Cardiac muscle cell (in vitro differentiated cells and primary cell): ENCODE measurements around the gene WDR88. TPM values are rescaled to one million over a fixed set of nuclear protein-coding genes. Genes with fewer than 3 reads are reported as not detected.
"Not testable (repeated sequence)": the region's sequence is repeated elsewhere in the genome, so short reads cannot be mapped to it uniquely, and the experiment has no call there.

Source experiments
- DNase-seq, 2 donors: peaks; one replicate each; pipeline versions ENCODE4 v3.0.0 to v3.0.0-alpha.2; 2010 to 2017; ENCODE audit warnings: low read depth in 1 of 2, low spot score in 1 of 2
- H3K27ac ChIP-seq: fragments of 200-600 bp; sonication (generic); 2 replicates; pipeline ENCODE4 v1.5.1; 2016
- H3K27me3 ChIP-seq: fragments of 200-600 bp; sonication (generic); 2 replicates; pipeline ENCODE4 v1.6.0; 2016; ENCODE audit warnings: control low read depth
- H3K36me3 ChIP-seq: fragments of 200-600 bp; sonication (generic); 2 replicates; pipeline ENCODE4 v1.5.1; 2016; ENCODE audit warnings: control low read depth
- H3K4me1 ChIP-seq: fragments of 200-600 bp; sonication (generic); 2 replicates; pipeline ENCODE4 v1.8.1; 2017; ENCODE audit warnings: low read depth, mild to moderate bottlenecking, mixed run types
- H3K4me3 ChIP-seq: fragments of 200-600 bp; sonication (generic); 2 replicates; pipeline ENCODE4 v1.5.1; 2016; ENCODE audit warnings: mild to moderate bottlenecking
- H3K9me3 ChIP-seq: fragments of 200-600 bp; sonication (generic); 2 replicates; pipeline ENCODE4 v1.5.1; 2017; ENCODE audit warnings: low read depth, mild to moderate bottlenecking, control low read depth
- polyA plus RNA-seq: library from polyadenylated mRNA; unstranded; fragments of >200 nt; fragmentation: Nextera tagmentation; extraction: Ambion mirVana; gene quantifications from 2 replicates; pipeline ENCODE4 v1.2.1, GENCODE V29; 2016
- total RNA-seq: library from RNA; depleted of rRNA; stranded (reverse); fragments of >200 nt; gene quantifications from 2 replicates; pipeline ENCODE4 v1.2.3, GENCODE V29; 2016
- TF ChIP-seq, protein P1 (sequence below): IDR thresholded peaks from 2 replicates; pipeline ENCODE4 v1.5.1; 2012; ENCODE audit warnings: low read depth, mild to moderate bottlenecking, low read length

WDR88 gene
- total and polyA plus RNA-seq, 2 experiments from 2014 or later = 0.78 TPM; not detected in 1

DNA sequence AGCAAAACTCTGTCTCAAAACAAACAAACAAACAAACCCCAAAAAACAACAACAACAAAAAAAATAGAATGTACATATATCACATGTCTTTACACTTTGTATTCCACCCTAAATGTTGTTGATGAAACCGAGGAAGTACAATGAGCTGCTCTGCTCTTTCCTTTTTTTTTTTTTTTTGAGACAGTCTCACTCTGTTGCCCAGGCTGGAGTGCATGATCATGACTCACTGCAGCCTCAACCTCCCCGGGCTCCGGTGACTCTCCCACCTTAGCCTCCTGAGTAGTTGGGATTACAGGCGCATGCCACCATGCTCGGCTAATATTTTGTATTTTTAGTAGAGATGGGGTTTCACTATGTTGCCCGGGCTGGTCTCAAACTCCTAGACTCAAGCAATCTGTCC lies 31.6 kb downstream of the WDR88 start:
- no peak for DNase-seq
- TF ChIP-seq, protein P1, sequence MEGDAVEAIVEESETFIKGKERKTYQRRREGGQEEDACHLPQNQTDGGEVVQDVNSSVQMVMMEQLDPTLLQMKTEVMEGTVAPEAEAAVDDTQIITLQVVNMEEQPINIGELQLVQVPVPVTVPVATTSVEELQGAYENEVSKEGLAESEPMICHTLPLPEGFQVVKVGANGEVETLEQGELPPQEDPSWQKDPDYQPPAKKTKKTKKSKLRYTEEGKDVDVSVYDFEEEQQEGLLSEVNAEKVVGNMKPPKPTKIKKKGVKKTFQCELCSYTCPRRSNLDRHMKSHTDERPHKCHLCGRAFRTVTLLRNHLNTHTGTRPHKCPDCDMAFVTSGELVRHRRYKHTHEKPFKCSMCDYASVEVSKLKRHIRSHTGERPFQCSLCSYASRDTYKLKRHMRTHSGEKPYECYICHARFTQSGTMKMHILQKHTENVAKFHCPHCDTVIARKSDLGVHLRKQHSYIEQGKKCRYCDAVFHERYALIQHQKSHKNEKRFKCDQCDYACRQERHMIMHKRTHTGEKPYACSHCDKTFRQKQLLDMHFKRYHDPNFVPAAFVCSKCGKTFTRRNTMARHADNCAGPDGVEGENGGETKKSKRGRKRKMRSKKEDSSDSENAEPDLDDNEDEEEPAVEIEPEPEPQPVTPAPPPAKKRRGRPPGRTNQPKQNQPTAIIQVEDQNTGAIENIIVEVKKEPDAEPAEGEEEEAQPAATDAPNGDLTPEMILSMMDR = no peak
- H3K9me3 ChIP-seq = no peaks in the 10 kb centered on the region
- H3K27me3 ChIP-seq = no peaks in the 10 kb centered on the region
- H3K27ac ChIP-seq = no peak overlapping the region
- H3K4me3 ChIP-seq = no peak overlapping the region
- H3K36me3 ChIP-seq = no peaks in the 10 kb centered on the region
- H3K4me1 ChIP-seq = no peaks in the 10 kb centered on the region

DNA sequence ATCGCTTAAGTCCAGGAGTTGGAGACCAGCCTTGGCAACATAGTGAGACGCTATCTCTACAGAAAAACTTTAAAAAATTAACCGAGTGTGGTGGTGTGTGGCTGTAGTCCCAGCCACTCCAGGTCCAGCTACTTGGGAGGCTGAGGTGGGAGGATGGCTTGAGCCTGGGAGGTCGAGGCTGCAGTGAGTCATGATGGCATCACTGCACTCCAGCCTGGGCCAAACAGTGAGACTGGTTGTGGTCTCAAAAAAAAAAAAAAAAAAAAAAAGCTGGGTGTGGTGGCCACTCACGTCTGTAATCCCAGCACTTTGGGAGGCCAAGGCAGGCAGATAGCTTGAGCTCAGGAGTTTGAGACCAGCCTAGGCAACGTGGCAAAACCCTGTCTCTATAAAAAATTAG lies 34.1 kb downstream of the WDR88 start:
- not testable (repeated sequence) for H3K4me1 ChIP-seq, H3K36me3 ChIP-seq, H3K9me3 ChIP-seq, H3K27ac ChIP-seq, H3K4me3 ChIP-seq, H3K27me3 ChIP-seq, DNase-seq

DNA sequence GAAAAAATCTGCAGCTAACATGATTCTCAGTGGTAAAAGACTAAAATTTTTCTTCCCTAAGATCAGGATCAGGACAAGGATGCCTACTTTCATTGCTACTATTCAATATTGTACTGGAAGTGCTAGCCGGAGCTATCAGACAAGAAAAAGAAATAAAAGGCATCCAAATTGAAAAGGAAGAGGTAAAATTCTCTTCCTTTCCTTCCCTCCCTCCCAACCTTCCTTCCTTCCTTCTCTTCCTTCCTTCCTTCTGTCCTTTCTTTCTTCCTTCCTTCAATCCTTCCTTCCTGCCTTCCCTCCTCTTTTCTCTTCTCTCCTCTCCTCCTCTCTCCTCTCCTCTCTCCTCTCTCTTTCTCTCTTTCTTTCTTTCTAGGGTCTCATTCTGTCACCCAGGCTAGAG lies 35.5 kb downstream of the WDR88 start:
- TF ChIP-seq, protein P1 = no peak
- Histone ChIP-seq H3K4me1 (no peaks in the 10 kb centered on the region), H3K4me3 (no peak overlapping the region), H3K36me3 (no peaks in the 10 kb centered on the region), H3K9me3 (no peaks in the 10 kb centered on the region), H3K27me3 (no peaks in the 10 kb centered on the region), H3K27ac (no peak overlapping the region)
- DNase-seq = no peak

DNA sequence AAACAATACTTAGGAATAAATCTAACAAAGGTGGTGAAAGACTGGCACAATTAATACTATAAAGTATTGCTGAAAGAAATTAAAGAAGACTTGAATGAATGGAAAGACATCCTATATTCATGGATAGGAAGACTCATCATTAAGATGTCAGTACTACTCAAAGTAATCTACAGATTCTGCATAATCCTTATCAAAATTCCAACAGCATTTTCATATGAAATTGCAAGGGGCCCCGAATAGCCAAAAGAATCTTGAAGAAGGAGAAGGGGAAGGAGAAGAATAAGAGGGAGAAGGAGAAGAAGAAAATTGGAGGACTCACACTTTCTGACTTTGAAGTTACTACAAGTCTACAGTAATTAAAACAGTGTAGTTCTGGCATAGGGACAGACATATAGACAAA lies 36.6 kb downstream of the WDR88 start:
- no peak overlapping the region for H3K27ac ChIP-seq
- H3K4me3 ChIP-seq = no peak overlapping the region
- H3K9me3 ChIP-seq = no peaks in the 10 kb centered on the region
- H3K36me3 ChIP-seq = no peaks in the 10 kb centered on the region
- TF ChIP-seq, protein P1 = no peak
- no peaks in the 10 kb centered on the region for H3K4me1 ChIP-seq
- H3K27me3 ChIP-seq = no peaks in the 10 kb centered on the region
- no peak for DNase-seq

DNA sequence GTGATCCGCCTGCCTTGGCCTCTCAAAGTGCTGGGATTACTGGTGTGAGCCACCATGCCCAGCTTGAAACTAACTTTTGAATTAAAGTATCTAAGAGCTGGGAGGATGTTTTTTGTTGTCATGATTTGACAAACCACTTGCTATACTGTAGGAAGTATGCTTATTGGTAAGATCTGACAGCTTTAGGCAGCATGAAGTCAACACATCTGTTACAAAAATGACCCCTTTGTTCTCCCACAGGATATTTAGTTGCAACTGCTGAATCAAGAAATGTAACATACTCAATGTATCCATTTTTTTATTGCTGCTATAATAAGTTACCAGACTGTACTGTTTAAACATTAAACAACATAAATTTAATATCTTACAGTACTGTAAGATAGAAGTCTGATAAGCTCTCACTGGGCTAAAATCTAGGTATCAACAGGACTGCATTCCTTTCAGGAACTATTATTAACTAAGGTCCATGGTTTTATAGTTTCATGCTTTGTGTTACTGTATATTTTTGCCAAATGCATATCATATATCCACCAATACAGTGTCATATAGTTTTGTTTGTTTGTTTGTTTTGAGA lies 39.4 kb downstream of the WDR88 start:
- Histone ChIP-seq H3K27me3 (no peaks in the 10 kb centered on the region), H3K4me1 (peaks cover 9% of the 10 kb centered on the region), H3K4me3 (no peak overlapping the region), H3K9me3 (no peaks in the 10 kb centered on the region), H3K27ac (no peak overlapping the region), H3K36me3 (no peaks in the 10 kb centered on the region)
- TF ChIP-seq, protein P1 = no peak
- DNase-seq = no peak

DNA sequence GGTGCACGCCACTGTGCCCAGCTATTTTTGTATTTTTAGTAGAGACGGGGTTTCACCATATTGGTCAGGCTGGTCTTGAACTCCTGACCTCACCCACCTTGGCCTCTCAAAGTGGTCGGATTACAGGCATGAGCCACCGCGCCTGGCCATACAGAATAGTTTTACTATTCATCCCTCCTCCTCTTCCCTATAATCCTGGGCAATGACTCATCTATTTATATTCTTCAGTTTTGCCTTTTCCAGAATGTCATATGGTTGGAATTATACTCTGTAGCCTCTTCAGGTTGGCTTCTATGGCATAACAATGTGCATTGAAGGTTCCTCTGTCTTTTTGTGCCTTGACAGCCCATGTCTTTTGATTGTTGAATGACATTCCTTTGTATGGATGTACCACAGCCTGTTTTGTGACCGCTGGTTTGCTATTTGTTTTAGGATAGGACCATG lies 40.0 kb downstream of the WDR88 start:
- Histone ChIP-seq H3K4me1 (peaks cover 9% of the 10 kb centered on the region), H3K9me3 (no peaks in the 10 kb centered on the region), H3K36me3 (no peaks in the 10 kb centered on the region), H3K27ac (no peak overlapping the region), H3K27me3 (no peaks in the 10 kb centered on the region), H3K4me3 (no peak overlapping the region)
- TF ChIP-seq, protein P1 = no peak
- no peak for DNase-seq
